ENCODE data around the gene MYO1D. TPM values are rescaled to one million over a fixed set of nuclear protein-coding genes. Genes with fewer than 3 reads are reported as not detected.

MYO1D gene
- total RNA-seq, 1 experiment from 2014 or later: 35.7 TPM

GRCh38 chr17:32746698-32747097, 130.2 kb downstream of the MYO1D start:
- H3K9ac ChIP-seq (ENCODE audit: low read length): no peak overlapping the region
- BruUV-seq (replicated peaks): no TSS peak
- H3K79me2 ChIP-seq (ENCODE audit: insufficient read depth, low read length): no peaks in the 10 kb centered on the region
- TF ChIP-seq FOSL1 (IDR thresholded peaks at IDR 0.05; ENCODE audit: low read depth) (no peak), EZH2phosphoT487 (IDR thresholded peaks at IDR 0.05; ENCODE audit: borderline replicate concordance) (no peak), ZFX (IDR thresholded peaks at IDR 0.05) (no peak), EZH2 (IDR thresholded peaks at IDR 0.05) (no peak)
- ChIA-PET CTCF (no interaction called here), RAD21 (ENCODE audit: low non-redundant PET in 1 of 2, low total read pairs in 2 of 2, uncharacterized antibody in 2 of 2, unreplicated experiment in 2 of 2) (no interaction called here), POLR2A (no interaction called here)
- no peaks in the 10 kb centered on the region for H4K20me1 ChIP-seq (ENCODE audit: insufficient read depth)
- H3K27me3 ChIP-seq (ENCODE audit: insufficient read depth, low read length): no peaks in the 10 kb centered on the region
- H3K4me1 ChIP-seq (ENCODE audit: control insufficient read depth in 1 of 2, insufficient read depth in 2 of 2, low read length in 2 of 2): no peaks in the 10 kb centered on the region
- intact Hi-C loops (cut with micrococcal nuclease): no loop called here
- H3K9me3 ChIP-seq (ENCODE audit: control insufficient read depth in 1 of 2, insufficient read depth in 1 of 2, low read depth in 1 of 2, low read length in 2 of 2): no peaks in the 10 kb centered on the region
- H3K4me3 ChIP-seq (replicated peaks in 1 of 2; ENCODE audit: low read depth in 1 of 2, low read length in 2 of 2): no peak overlapping the region
- no peaks in the 10 kb centered on the region for H3K36me3 ChIP-seq (ENCODE audit: control insufficient read depth in 1 of 2, insufficient read depth in 2 of 2, low read length in 2 of 2)
- no peaks in the 10 kb centered on the region for H3K9me2 ChIP-seq (ENCODE audit: insufficient read depth)
- H2AFZ ChIP-seq (ENCODE audit: low read depth, low read length, poor library complexity, severe bottlenecking): no peak overlapping the region
- no peak overlapping the region for H3K27ac ChIP-seq (ENCODE audit: low read depth, low read length)
- ATAC-seq (no peak), DNase-seq (ENCODE audit: low read depth, low spot score) (no peak)
- H3K4me2 ChIP-seq (ENCODE audit: low read length): no peak overlapping the region

GRCh38 chr17:32746280-32746679, 130.6 kb downstream of the MYO1D start:
- H3K9ac ChIP-seq (ENCODE audit: low read length): no peak overlapping the region
- H2AFZ ChIP-seq (ENCODE audit: low read depth, low read length, poor library complexity, severe bottlenecking): no peak overlapping the region
- ChIA-PET POLR2A (no interaction called here), CTCF (no interaction called here), RAD21 (ENCODE audit: low non-redundant PET in 1 of 2, low total read pairs in 2 of 2, uncharacterized antibody in 2 of 2, unreplicated experiment in 2 of 2) (no interaction called here)
- no peaks in the 10 kb centered on the region for H3K79me2 ChIP-seq (ENCODE audit: insufficient read depth, low read length)
- ATAC-seq: no peak
- no TSS peak for BruUV-seq (replicated peaks)
- H3K27me3 ChIP-seq (ENCODE audit: insufficient read depth, low read length): no peaks in the 10 kb centered on the region
- H3K4me2 ChIP-seq (ENCODE audit: low read length): no peak overlapping the region
- H4K20me1 ChIP-seq (ENCODE audit: insufficient read depth): no peaks in the 10 kb centered on the region
- H3K9me2 ChIP-seq (ENCODE audit: insufficient read depth): no peaks in the 10 kb centered on the region
- intact Hi-C loops (cut with micrococcal nuclease): no loop called here
- no peak for DNase-seq (ENCODE audit: low read depth, low spot score)
- no peak overlapping the region for H3K27ac ChIP-seq (ENCODE audit: low read depth, low read length)
- no peaks in the 10 kb centered on the region for H3K9me3 ChIP-seq (ENCODE audit: control insufficient read depth in 1 of 2, insufficient read depth in 1 of 2, low read depth in 1 of 2, low read length in 2 of 2)
- no peak overlapping the region for H3K4me3 ChIP-seq (replicated peaks in 1 of 2; ENCODE audit: low read depth in 1 of 2, low read length in 2 of 2)
- no peak for TF ChIP-seq ELF1 (IDR thresholded peaks at IDR 0.05; ENCODE audit: borderline replicate concordance, low read depth)
- TF ChIP-seq ATF3 (IDR thresholded peaks at IDR 0.05): no peak
- no peak for TF ChIP-seq SRF (IDR thresholded peaks at IDR 0.05; ENCODE audit: low read depth)
- no peak for TF ChIP-seq TCF7L2 (IDR thresholded peaks at IDR 0.05; ENCODE audit: borderline replicate concordance, extremely low read depth, insufficient read depth, insufficient read length)
- TF ChIP-seq EZH2phosphoT487 (IDR thresholded peaks at IDR 0.05; ENCODE audit: borderline replicate concordance): no peak
- H3K4me1 ChIP-seq (ENCODE audit: control insufficient read depth in 1 of 2, insufficient read depth in 2 of 2, low read length in 2 of 2): no peaks in the 10 kb centered on the region
- H3K36me3 ChIP-seq (ENCODE audit: control insufficient read depth in 1 of 2, insufficient read depth in 2 of 2, low read length in 2 of 2): no peaks in the 10 kb centered on the region

Measured in HCT116 (cell line).